Measurements from ENCODE around the gene GALNT11.

GALNT11 gene

DNA sequence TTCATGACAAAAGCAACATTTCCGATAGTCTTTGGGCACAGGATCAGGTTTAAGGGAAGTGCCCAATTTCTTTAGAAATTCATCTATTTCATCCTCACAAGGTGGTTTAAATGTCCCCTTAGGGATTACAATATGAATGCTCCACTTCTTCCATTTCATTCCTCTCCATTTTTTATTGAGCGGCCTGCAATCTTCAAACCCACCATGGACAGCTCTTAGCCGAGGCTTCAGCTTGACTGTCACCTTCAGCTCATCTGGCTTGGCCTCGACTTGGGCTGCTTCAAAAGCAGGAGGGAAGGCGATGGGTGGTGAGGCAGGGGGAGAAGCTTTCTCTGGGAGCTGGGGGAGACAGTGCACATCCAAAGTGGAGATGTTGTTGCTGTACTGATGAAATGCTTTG is 123.2 kb downstream of the GALNT11 start:
- TF ChIP-seq, protein P1, sequence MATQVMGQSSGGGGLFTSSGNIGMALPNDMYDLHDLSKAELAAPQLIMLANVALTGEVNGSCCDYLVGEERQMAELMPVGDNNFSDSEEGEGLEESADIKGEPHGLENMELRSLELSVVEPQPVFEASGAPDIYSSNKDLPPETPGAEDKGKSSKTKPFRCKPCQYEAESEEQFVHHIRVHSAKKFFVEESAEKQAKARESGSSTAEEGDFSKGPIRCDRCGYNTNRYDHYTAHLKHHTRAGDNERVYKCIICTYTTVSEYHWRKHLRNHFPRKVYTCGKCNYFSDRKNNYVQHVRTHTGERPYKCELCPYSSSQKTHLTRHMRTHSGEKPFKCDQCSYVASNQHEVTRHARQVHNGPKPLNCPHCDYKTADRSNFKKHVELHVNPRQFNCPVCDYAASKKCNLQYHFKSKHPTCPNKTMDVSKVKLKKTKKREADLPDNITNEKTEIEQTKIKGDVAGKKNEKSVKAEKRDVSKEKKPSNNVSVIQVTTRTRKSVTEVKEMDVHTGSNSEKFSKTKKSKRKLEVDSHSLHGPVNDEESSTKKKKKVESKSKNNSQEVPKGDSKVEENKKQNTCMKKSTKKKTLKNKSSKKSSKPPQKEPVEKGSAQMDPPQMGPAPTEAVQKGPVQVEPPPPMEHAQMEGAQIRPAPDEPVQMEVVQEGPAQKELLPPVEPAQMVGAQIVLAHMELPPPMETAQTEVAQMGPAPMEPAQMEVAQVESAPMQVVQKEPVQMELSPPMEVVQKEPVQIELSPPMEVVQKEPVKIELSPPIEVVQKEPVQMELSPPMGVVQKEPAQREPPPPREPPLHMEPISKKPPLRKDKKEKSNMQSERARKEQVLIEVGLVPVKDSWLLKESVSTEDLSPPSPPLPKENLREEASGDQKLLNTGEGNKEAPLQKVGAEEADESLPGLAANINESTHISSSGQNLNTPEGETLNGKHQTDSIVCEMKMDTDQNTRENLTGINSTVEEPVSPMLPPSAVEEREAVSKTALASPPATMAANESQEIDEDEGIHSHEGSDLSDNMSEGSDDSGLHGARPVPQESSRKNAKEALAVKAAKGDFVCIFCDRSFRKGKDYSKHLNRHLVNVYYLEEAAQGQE (IDR thresholded peaks at IDR 0.05; ENCODE audit: insufficient read depth in 1 of 2, low read depth in 2 of 2, low read length in 2 of 2), result 0 out of 4 replicates have a peak, but pooled peaks of 1 of the 2 experiments have one; percentile 49
- TF ChIP-seq POLR2AphosphoS5 (IDR thresholded peaks at IDR 0.05; ENCODE audit: low read depth, low read length), result no peak

DNA sequence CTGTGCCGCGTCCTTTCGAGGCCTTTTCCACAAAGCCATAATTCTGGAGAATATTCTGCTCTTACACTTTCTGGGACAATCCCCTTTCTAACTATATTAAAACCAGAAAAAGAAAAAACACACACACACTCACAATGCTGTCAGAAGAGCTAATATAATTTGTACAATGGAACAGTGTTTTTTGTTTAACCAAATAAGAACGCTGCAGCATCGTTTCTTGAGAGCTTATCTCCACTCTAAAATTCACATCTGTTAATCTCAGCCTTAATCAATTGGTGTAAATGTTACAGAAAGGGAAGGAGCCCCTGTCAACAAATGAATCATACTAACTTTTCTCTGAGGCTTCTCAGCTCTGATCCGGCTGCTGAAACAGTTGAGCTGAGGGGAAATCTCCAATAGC is 123.9 kb downstream of the GALNT11 start:
- TF ChIP-seq SIN3A (IDR thresholded peaks at IDR 0.05; ENCODE audit: borderline replicate concordance, insufficient read depth, low read length) (no peak), POLR2AphosphoS5 (IDR thresholded peaks at IDR 0.05; ENCODE audit: low read depth, low read length) (no peak), FOXP2 (optimal IDR thresholded peaks at IDR 0.05; ENCODE audit: borderline replicate concordance, extremely low read depth, extremely low read length, insufficient read depth) (no peak), TAF1 (IDR thresholded peaks at IDR 0.05; ENCODE audit: borderline replicate concordance, insufficient read depth, low read length) (no peak)
- TF ChIP-seq, protein P1 (IDR thresholded peaks at IDR 0.05; ENCODE audit: insufficient read depth in 1 of 2, low read depth in 2 of 2, low read length in 2 of 2), result no peak

- TF ChIP-seq, protein P1 (IDR thresholded peaks at IDR 0.05; ENCODE audit: insufficient read depth in 1 of 2, low read depth in 2 of 2, low read length in 2 of 2), result no peak
- TF ChIP-seq SIN3A (IDR thresholded peaks at IDR 0.05; ENCODE audit: borderline replicate concordance, insufficient read depth, low read length), result no peak
- no peak for TF ChIP-seq POLR2AphosphoS5 (IDR thresholded peaks at IDR 0.05; ENCODE audit: low read depth, low read length)
- no peak for TF ChIP-seq FOXP2 (optimal IDR thresholded peaks at IDR 0.05; ENCODE audit: borderline replicate concordance, extremely low read depth, extremely low read length, insufficient read depth)
- no peak for TF ChIP-seq TAF1 (IDR thresholded peaks at IDR 0.05; ENCODE audit: borderline replicate concordance, insufficient read depth, low read length)
Measured at GRCh38 chr7:152152267-152152666, 126.8 kb downstream of the GALNT11 start.

GRCh38 chr7:152158801-152159587 is 133.5 kb downstream of the GALNT11 start:
- TF ChIP-seq, protein P1 (IDR thresholded peaks at IDR 0.05; ENCODE audit: insufficient read depth in 1 of 2, low read depth in 2 of 2, low read length in 2 of 2), result no peak
- no peak for TF ChIP-seq FOXP2 (optimal IDR thresholded peaks at IDR 0.05; ENCODE audit: borderline replicate concordance, extremely low read depth, extremely low read length, insufficient read depth)
- TF ChIP-seq SIN3A (IDR thresholded peaks at IDR 0.05; ENCODE audit: borderline replicate concordance, insufficient read depth, low read length), result no peak

- TF ChIP-seq, protein P1 (IDR thresholded peaks at IDR 0.05; ENCODE audit: insufficient read depth in 1 of 2, low read depth in 2 of 2, low read length in 2 of 2), result no peak
- TF ChIP-seq TAF1 (IDR thresholded peaks at IDR 0.05; ENCODE audit: borderline replicate concordance, insufficient read depth, low read length) (no peak), FOXP2 (optimal IDR thresholded peaks at IDR 0.05; ENCODE audit: borderline replicate concordance, extremely low read depth, extremely low read length, insufficient read depth) (no peak), SIN3A (IDR thresholded peaks at IDR 0.05; ENCODE audit: borderline replicate concordance, insufficient read depth, low read length) (no peak), POLR2AphosphoS5 (IDR thresholded peaks at IDR 0.05; ENCODE audit: low read depth, low read length) (no peak)
Measured at GRCh38 chr7:152161171-152161570, 135.7 kb downstream of the GALNT11 start.

All from PFSK-1 (cell line).